VCaP (cell line): Measurements from ENCODE around the gene DCAF4.

Source experiments
- H3K27ac ChIP-seq: fragments of 450-650 bp; 2 replicates; pipeline ENCODE4 v1.5.1; 2017
- TF ChIP-seq, protein P1 (sequence below): fragments of 450-650 bp; conservative IDR thresholded peaks from 2 replicates; pipeline ENCODE4 v1.5.1; 2017; ENCODE audit warnings: mild to moderate bottlenecking, moderate library complexity

The DCAF4 gene

DNA sequence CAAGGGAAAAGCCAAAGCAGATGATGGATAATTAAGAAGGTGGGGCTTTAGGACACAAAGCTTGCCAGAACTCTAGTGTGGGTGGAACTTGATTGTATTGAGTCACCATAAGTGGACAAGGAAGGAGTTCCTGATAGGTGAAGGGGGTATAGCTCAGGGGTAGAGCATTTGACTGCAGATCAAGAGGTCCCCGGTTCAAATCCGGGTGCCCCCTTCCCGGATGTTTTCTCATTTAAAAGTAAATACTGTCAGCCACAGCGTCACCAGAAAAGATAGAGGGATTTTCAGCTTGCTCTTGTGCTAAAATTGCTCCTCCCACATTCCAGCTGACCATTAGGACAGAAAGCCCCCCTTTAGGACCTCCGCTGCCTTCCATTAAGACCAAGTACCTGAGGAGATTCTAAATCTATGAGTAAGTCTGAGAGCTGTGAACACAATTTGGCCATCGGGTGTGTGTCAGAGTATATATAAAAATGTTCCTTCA is 36.6 kb downstream of the DCAF4 start:
- TF ChIP-seq, protein P1, sequence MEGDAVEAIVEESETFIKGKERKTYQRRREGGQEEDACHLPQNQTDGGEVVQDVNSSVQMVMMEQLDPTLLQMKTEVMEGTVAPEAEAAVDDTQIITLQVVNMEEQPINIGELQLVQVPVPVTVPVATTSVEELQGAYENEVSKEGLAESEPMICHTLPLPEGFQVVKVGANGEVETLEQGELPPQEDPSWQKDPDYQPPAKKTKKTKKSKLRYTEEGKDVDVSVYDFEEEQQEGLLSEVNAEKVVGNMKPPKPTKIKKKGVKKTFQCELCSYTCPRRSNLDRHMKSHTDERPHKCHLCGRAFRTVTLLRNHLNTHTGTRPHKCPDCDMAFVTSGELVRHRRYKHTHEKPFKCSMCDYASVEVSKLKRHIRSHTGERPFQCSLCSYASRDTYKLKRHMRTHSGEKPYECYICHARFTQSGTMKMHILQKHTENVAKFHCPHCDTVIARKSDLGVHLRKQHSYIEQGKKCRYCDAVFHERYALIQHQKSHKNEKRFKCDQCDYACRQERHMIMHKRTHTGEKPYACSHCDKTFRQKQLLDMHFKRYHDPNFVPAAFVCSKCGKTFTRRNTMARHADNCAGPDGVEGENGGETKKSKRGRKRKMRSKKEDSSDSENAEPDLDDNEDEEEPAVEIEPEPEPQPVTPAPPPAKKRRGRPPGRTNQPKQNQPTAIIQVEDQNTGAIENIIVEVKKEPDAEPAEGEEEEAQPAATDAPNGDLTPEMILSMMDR = no peak
- H3K27ac ChIP-seq = no peak overlapping the region

DNA sequence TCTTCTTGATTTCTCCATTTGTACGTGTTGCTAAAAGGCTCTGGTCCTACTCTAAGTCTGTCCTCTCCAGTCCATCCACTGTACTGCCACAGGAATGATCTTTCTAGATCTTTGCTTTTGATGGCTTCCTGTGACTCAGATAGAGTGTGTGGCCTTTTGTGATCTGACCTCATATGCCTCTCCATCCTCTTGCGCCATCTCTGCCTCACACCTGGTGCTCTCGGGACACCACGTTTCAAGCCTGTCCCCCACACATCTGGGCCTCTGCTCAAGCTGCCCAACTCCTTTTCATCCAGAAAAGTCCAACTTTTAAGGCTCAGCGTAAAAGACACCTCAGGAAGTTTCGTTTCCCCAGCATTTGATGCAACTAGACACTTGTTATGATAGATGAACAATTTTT is 39.0 kb downstream of the DCAF4 start:
- no peak overlapping the region for H3K27ac ChIP-seq
- TF ChIP-seq, protein P1 = no peak

DNA sequence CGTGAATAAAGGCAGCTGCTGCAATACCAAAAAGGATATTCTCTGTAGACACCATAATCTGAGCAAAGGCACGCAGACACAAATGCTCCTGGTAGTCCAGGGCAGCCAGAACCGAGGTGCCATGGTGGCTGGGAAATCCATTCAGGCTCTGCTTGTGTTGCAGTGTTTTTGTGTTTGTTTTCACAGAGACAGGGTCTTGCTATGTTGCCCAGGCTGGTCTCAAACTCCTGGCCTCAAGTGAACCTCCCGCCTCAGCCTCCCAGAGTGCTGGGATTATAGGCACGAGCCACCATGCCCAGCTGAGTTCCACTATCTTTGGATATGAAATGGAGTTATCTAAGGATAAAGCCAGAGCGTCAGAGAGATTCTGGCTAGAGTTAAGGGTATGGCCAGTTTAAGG is 39.8 kb downstream of the DCAF4 start:
- no peak overlapping the region for H3K27ac ChIP-seq
- TF ChIP-seq, protein P1 = no peak

DNA sequence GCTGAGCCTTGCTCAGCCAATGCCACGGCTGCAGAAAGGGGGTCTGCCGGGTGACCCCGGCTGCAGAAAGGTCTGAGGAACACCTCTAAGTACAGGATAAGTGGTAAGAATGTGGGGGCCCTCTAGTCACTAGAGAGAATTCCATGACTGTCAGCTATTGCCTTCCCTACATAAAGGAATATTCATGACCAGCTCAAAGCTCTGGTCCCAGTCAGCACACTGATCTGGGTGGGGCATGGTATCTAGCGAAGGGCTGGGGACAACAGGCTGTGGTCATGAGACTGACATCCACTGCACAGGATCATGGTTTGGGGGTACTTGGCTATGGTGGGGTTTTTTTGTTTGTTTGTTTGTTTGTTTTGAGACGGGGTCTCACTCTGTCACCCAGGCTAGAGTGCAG is 42.1 kb downstream of the DCAF4 start:
- H3K27ac ChIP-seq = no peak overlapping the region
- TF ChIP-seq, protein P1 = no peak

DNA sequence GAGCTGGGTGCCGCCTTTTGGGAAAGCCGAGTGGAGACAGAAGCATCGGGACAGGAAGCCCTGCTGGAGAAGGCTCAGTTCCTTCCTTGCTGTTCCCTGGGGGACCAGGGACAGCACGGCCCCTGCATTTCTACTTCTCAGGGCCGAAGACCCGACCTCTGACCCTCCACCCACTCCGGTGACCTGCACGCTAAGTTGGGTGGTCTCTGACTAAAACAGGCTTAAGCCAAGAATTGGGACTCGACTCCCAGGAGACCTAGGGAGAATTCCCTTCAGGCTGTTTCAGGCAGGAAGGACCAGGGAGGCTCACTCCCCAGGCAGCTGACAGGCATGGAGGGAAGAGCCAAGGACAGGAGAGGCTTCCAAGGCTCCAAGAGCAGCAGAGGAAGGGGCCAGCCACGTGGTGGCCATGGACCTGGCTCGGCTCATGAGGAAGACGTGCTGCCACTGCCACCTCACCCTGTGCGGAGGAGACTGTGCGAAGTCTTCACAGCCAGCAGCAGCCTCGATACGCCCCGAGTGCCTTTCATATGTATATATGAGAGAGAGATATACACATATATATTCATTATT is 43.9 kb downstream of the DCAF4 start:
- TF ChIP-seq, protein P1 = no peak

DNA sequence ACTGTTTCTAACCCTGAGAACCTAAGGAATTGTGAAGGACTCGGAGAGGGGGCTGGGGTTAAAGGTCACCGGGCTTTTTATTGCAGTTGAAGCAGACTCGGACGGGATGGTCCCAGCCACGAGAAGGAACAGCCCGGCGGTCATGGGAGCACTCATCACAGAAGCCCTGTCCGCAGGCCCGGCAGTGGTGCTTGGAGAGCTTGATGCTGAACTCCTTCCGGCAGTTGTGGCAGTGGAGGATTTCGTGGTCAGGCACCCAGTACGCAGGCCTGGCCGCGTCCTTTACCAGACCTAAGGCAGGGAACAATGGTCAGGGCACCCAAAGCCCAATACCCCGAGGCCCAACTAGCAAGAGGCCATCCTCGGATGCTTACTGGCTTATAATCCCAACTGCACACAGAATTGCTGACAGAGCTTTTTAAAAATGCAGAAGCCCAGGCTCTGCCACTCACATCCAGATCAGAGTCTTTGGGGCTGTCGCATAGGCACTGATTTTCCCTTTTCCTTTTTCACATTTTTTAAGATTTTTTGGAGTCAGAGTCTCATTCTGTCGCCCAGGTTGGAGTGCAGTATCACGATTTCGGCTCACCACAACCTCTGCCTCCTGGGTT is 44.7 kb downstream of the DCAF4 start:
- TF ChIP-seq, protein P1 = no peak
- no peak overlapping the region for H3K27ac ChIP-seq

More for the DNA sequence above, 43.9 kb downstream of the DCAF4 start:
- H3K27ac ChIP-seq = no peak overlapping the region

DNA sequence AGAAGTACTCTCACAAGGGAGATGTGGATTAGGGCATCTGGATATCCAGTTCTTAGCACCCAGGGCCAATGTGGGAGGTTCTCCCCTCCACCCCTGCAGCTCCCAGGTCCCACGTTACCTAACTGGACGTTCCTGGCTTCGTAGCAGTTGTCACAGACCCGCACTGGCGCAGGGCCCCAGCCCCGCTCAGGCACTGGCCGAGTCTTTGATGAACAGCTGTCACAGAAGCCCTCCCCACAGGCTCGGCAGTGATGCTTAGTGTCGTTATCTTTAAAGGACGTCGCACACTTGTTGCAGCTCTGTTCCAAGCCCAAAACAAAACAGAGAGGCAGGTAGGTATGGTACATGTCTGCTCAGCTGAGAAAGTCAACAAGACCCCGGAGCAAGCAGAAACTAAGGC is 48.4 kb downstream of the DCAF4 start:
- TF ChIP-seq, protein P1 = no peak
- no peak overlapping the region for H3K27ac ChIP-seq
